Measurements from ENCODE around the gene AAR2.

AAR2 gene

DNA sequence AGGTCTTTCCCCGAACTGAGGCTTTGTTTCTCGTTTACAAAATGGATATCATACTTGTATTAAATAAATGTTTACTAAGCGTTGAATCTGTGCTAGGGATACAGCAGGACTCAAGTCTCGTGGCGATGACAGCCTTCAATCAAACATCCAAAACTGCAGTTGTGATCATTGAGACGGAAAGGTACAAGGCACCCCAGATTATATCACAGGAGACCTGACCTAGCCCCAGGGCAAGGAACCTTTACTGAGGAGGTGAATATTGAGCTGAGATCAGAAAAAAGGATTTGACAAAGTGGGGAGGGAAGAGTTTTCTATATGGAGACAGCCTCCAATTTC, 476 bp downstream of the AAR2 start:
- TF ChIP-seq, protein P1, sequence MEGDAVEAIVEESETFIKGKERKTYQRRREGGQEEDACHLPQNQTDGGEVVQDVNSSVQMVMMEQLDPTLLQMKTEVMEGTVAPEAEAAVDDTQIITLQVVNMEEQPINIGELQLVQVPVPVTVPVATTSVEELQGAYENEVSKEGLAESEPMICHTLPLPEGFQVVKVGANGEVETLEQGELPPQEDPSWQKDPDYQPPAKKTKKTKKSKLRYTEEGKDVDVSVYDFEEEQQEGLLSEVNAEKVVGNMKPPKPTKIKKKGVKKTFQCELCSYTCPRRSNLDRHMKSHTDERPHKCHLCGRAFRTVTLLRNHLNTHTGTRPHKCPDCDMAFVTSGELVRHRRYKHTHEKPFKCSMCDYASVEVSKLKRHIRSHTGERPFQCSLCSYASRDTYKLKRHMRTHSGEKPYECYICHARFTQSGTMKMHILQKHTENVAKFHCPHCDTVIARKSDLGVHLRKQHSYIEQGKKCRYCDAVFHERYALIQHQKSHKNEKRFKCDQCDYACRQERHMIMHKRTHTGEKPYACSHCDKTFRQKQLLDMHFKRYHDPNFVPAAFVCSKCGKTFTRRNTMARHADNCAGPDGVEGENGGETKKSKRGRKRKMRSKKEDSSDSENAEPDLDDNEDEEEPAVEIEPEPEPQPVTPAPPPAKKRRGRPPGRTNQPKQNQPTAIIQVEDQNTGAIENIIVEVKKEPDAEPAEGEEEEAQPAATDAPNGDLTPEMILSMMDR (IDR thresholded peaks at IDR 0.05) = no peak
- no peak for TF ChIP-seq ZFX (IDR thresholded peaks at IDR 0.05; ENCODE audit: borderline replicate concordance)
- H3K27ac ChIP-seq = peak overlapping the region; percentile 63

DNA sequence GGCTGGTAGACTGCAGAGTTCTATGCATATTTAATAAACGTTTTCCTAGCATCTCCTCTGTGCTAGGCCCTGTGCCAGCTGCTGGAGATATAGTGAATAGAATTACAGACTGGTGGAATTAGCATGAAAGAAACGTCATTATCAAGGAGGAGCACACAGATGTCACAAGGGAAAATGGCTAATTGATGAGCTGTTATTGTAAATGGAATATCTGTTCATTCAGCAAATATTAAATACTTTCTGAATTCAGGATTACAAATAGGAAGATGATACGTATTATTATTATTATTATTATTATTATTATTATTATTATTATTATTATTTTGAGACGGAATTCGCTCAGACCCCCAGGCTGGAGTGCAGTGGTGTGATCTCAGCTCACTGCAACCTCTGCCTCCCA, 1.2 kb downstream of the AAR2 start:
- no peak overlapping the region for H3K27ac ChIP-seq
- TF ChIP-seq, protein P1 (IDR thresholded peaks at IDR 0.05) = no peak

DNA sequence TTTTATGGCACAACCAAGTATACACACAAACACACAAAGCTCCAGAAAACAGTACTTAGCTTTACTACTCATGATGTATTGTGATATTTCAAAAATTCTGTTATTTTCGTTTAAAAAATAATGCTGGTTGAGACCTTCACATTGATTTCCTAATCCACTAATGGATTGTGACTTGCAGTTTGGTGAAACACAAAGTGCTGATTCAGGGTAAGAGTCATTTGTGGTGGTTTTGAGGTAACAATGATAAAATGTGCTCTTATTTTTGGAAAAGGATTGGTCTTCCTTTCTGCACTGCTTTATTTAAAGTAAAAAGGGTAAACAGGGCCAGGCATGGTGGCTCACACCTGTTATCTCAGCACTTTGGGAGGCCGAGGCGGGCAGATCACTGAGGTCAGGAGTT, 1.9 kb downstream of the AAR2 start:
- TF ChIP-seq, protein P1 (IDR thresholded peaks at IDR 0.05) = no peak
- TF ChIP-seq ZFX (IDR thresholded peaks at IDR 0.05; ENCODE audit: borderline replicate concordance) = no peak
- no peak overlapping the region for H3K27ac ChIP-seq

DNA sequence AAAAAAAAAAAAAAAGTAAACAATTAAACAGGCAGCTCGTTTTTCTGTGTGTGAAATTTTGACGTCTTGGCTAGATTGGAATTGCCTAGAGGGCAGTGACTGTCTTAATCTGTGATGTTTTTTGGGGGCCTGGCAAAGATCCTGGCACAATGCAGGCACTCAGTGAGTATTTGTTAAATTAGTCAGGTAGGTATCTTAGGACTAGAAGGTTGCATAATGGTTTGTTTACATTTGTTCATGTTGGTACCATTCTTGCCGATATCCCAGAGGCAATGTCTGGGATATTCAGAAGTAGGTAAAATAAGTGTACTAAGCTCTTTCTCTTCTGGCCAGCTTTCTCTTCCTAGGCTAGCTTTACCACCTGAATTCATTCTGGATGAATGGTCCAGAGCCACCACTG, 2.5 kb downstream of the AAR2 start:
- TF ChIP-seq, protein P1 (IDR thresholded peaks at IDR 0.05) = no peak
- no peak for TF ChIP-seq ZFX (IDR thresholded peaks at IDR 0.05; ENCODE audit: borderline replicate concordance)
- no peak overlapping the region for H3K27ac ChIP-seq

DNA sequence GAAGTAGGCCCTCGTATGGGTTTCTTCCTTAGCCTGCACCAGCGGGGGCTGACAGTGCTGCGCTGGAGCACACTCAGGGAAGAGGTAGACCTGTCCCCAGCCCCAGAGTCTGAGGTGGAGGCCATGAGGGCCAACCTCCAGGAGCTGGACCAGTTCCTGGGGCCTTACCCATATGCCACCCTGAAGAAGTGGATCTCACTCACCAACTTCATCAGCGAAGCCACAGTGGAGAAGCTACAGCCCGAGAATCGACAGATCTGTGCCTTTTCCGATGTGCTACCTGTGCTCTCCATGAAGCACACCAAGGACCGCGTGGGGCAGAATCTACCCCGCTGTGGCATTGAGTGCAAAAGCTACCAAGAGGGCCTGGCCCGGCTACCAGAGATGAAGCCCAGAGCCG, 3.8 kb downstream of the AAR2 start:
- no peak for TF ChIP-seq ZFX (IDR thresholded peaks at IDR 0.05; ENCODE audit: borderline replicate concordance)
- TF ChIP-seq, protein P1 (IDR thresholded peaks at IDR 0.05) = no peak
- H3K27ac ChIP-seq = no peak overlapping the region

DNA sequence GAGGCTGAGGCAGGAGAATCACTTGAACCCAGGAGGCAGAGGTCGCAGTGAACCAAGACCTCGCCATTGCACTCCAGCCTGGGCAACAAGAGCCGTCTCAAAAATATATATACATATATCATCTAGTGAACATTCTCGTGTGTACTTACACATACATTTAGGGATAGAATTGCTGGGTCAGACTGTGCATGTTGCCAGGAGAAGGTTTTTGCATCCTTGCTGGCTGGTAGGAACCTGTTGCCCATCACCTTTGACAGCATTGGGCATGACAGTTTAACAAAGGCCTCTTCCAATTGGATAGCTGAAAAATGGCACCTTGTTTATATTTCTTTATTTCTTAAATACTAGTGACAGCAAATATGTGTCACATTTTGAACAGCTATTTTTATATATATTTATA, 5.4 kb downstream of the AAR2 start:
- no peak for TF ChIP-seq ZFX (IDR thresholded peaks at IDR 0.05; ENCODE audit: borderline replicate concordance)
- TF ChIP-seq, protein P1 (IDR thresholded peaks at IDR 0.05) = no peak
- no peak overlapping the region for H3K27ac ChIP-seq

DNA sequence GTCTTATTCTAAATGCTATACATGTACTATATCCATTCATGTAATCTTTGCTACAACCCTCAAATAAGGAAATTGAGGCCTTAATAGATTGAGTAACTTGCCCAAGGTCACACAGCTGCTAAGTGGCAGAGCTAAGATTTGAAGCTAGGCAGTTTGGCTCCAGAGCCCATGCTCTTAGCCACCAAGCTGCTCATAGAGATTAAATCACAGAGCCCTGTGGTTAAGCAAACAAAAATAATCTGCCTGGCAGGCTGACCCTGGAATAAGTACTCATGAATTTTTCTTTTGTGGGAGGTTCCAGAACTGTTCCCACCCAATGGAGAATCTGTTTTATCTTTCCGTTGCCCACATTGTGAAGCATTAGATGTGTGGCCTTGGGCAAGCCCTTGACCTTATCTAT, 7.4 kb downstream of the AAR2 start:
- no peak overlapping the region for H3K27ac ChIP-seq
- TF ChIP-seq, protein P1 (IDR thresholded peaks at IDR 0.05) = no peak
- TF ChIP-seq ZFX (IDR thresholded peaks at IDR 0.05; ENCODE audit: borderline replicate concordance) = no peak
